Activated T-cell treated with anti-CD3 and anti-CD28 coated beads for 48 hours (primary cell): Measurements from ENCODE around the gene MRPL24.

Experiments used
- DNase-seq: peaks from one replicate; pipeline ENCODE4 v3.0.0-alpha.2; 2020; ENCODE audit warnings: low read depth

The MRPL24 gene

DNA sequence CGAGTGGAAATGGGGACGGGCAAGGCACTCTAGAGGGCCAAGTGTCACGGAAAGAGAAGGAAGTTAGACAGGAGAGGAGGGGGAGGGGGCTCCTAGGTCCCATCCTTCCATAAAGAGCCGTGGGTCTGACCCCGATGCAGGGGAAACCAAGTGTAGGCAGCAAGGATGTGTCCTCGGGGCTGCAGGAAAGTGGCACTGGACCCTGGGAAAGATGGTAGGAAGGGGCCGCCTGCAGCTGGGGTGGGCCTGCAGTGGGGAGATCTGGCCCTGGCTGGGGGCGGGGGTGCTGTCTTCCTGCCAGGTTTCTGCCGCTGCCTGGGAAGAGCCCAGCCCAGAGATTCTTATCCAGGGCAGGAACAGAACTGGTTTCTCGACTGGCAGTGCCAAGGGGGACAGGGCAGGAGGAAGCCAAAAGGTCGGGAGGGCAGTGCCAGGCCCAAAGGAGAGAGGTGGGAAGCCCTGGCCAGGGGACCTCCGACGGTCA, 48.4 kb downstream of the MRPL24 start:
- DNase-seq, result no peak

DNA sequence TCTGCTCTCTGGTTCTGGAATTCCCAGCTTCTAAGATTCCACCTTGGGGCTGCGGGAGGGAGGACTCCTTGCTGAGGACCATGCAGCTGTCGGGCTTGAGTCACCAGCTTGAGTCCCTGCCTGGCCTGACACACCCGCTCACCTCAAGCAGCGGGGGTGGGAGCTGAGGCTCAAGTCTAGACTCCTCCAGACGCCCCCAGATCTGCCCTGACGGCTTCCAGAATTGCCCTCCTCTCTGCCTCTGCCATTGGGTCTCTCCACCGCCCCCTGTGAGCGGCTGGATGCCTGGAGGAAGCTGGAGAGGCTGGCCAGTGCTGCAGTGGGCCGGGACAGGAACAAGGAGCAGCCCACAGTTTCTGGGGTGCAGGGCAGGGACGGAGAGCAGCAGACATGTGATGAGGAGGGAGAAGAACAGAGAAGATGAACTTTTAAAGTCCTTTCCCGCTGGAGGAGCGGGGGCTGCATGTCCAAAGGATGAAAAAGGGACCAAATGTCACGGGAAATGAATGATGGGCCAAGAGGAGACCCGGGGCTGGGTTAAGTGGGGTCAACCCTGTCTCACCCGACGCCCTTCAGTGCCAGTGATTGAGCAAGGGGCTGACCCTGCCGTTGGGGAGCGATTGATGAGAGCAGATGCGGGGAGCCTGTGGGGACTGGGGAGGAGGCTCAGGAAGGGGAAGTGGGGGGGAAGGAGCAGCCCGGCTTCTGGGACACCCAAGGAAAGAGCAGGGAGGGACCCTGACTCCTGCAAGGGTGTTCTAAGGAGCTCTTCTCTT, 49.0 kb downstream of the MRPL24 start:
- no peak for DNase-seq

DNA sequence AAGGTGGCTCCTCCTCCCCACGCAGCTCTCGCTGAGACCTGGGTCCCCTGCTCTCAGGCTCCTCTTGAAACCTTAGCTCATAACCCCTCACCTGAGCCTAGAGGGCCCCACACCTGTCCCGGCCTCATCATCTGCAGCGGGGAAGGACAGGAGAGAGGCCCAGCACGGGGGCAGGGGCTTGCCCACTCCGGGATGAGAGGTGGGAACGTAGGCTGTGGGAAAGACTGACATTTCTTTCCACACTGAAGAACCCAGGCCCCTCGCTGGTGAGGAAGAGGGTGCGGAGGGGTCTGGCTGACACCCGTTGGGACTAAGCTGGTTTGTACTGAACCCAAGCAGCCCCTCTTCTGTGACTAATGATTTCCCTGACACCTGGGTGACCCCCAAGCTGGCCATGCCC, 49.7 kb downstream of the MRPL24 start:
- DNase-seq, result no peak

DNA sequence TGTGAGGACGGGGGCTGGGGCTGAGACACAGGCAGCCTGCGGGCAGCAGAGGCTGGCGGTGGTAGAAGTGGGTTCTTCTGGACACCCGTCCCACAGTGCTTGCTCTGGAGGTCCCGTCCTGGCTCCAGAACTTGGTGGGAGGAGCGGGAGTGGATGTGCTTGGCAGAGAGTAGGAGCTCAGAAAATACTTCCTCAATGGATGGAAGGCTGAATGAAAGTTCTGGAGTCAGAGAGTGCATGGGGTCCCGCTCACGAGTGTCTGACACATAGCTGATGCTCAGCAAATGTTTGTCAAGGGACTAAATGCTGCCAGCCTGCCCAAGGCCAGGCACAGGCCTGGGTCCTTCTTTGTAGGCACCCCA, 50.2 kb downstream of the MRPL24 start:
- DNase-seq, result no peak

DNA sequence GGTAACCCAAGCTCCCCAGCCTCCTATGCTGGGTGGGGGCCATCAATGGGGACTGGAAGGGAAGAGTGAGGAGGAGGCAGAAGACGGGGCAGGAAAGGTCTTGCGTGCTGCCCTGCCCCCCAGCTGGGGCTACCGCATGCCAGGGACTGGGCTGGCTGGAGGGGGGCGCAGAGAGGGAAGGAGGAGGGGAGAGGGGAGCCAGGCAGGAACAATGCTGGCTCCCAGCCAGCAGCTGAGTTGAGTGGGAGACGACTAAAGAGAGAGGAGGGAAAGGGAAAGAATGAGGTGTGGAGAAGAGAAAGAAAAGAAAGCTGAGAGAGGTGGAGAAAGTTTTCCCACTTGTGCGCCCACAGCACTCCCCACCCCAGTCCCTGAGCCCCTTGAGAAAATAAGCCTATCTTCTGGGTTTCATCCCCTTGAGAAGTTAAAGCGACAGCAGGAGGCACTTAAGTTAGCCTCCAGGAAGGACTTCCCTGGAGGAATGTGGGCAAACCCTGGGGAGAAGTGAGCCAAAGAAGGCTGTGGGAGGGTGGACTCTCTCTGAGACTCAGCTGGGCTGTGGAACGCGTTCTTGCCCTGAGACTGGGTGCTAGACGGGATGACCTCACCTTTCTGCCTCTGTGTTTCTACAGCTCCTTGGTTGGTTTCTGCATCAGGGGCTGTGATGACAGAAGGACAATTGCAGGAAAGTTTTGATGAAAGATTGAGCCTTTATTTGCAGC, 50.8 kb downstream of the MRPL24 start:
- no peak for DNase-seq

DNA sequence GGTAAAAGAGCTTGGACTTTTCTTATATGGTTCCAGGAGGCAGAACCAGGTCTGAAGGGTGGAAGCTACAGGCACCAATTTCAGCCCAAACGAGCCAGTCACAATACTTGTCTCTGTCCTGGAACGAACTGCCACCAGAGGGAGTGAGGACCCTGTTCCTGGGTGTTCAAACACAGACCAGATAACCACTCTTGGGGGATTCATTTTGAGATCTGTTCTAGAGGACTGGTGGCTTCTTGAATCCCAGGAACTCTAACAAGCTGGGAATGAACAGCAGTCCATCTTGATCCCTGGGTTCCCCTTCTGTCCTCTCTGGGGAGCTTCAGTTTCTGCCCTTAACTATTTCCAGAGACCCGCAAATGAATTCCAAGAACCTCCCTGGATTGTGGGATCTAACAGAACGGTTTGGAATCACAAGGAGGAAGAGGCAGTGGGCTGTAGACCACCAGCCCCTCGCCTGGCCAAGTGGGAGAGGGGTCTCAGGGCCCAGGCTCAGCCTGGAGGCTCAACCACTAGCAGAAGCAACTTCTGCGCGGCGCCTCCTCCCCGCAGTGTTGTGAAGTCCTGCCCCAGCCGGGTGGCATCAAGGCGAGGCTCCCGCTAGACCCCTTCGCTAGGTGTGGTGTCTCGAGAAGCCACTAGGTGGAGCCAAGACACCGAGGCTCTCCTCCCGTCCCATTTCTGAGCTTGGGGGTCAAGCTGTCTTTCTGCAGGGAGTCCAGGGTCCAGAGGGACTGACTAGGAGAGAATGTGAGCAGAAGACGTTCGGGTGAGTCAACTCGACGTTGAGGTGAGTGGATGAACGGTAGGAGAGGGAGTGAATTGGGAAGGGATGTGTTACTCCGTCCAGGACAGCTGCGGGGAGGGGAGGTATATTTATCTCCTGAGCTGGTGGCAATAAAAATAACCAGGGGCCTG, 51.6 kb downstream of the MRPL24 start:
- DNase-seq, result peak; percentile 69
